ENCODE data around the gene LGR6. TPM values are rescaled to one million over a fixed set of nuclear protein-coding genes. Genes with fewer than 3 reads are reported as not detected.

Gene LGR6
- total RNA-seq, 1 experiment from 2014 or later, result 0.56 TPM

GRCh38 chr1:202263628-202264027, 70.0 kb downstream of the LGR6 start:
- no TSS peak for BruUV-seq (replicated peaks)
- no peak overlapping the region for H3K4me3 Mint-ChIP-seq (ENCODE audit: unreplicated experiment)
- H3K27ac Mint-ChIP-seq (ENCODE audit: low read depth, unreplicated experiment), result no peak overlapping the region
- H3K4me1 Mint-ChIP-seq (ENCODE audit: insufficient read depth, unreplicated experiment), result no peaks in the 10 kb centered on the region
- no peak for TF ChIP-seq CTCF (IDR thresholded peaks at IDR 0.05; ENCODE audit: unreplicated experiment)
- peaks cover 63% of the 10 kb centered on the region for H3K27me3 Mint-ChIP-seq (ENCODE audit: insufficient read depth, unreplicated experiment)
- CTCF ChIA-PET, result interaction anchor here (1.2 to 4.6 kb wide), 4 partner anchors 10 to 74 kb away, joined by 3 to 20 read pairs (median 7); no protein-coding TSS in a partner anchor
- POLR2A ChIA-PET, result interaction anchor here (0.6 to 1.5 kb wide), 3 partner anchors 11 to 71 kb away, joined by 3 read pairs; no protein-coding TSS in a partner anchor
- H3K36me3 Mint-ChIP-seq (ENCODE audit: insufficient read depth, unreplicated experiment), result no peaks in the 10 kb centered on the region
- DNase-seq (ENCODE audit: unreplicated experiment), result no peak
- H3K9me3 Mint-ChIP-seq (ENCODE audit: unreplicated experiment), result no peaks in the 10 kb centered on the region
- intact Hi-C loops (cut with micrococcal nuclease), result no loop called here

DNA sequence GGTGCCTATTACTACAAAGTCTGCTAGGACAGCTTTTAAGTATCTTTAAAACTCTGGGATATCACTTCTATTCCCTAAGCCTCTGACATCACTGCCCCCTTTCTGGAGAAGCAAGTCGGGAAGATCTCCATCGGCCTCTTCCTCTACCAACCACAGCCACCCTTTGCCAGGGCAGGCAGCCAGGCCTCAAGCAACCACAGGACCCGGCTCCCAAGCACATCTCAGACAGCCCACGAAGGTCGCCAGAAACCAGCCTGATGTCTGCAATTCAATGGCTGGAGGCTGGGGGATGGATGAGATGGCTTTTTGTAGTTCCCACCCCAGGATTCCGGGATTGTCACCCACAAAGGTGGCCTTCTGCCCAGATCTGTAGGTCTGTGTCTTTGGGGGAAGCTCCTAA, 70.7 kb downstream of the LGR6 start:
- peaks cover 57% of the 10 kb centered on the region for H3K27me3 Mint-ChIP-seq (ENCODE audit: insufficient read depth, unreplicated experiment)
- intact Hi-C loops (cut with micrococcal nuclease), result no loop called here
- no peak overlapping the region for H3K4me3 Mint-ChIP-seq (ENCODE audit: unreplicated experiment)
- H3K4me1 Mint-ChIP-seq (ENCODE audit: insufficient read depth, unreplicated experiment), result no peaks in the 10 kb centered on the region
- BruUV-seq (replicated peaks), result no TSS peak
- CTCF ChIA-PET, result interaction anchor here (0.7 to 4.6 kb wide), 7 partner anchors 10 to 282 kb away, joined by 3 to 20 read pairs (median 4); partner anchors contain the start of gene LGR6
- H3K27ac Mint-ChIP-seq (ENCODE audit: low read depth, unreplicated experiment), result no peak overlapping the region
- no peak for DNase-seq (ENCODE audit: unreplicated experiment)
- no peaks in the 10 kb centered on the region for H3K36me3 Mint-ChIP-seq (ENCODE audit: insufficient read depth, unreplicated experiment)
- H3K9me3 Mint-ChIP-seq (ENCODE audit: unreplicated experiment), result no peaks in the 10 kb centered on the region
- TF ChIP-seq CTCF (IDR thresholded peaks at IDR 0.05; ENCODE audit: unreplicated experiment), result no peak
- POLR2A ChIA-PET, result interaction anchor here (0.9 to 1.5 kb wide), 4 partner anchors 10 to 28 kb away, joined by 3 read pairs; no protein-coding TSS in a partner anchor

GRCh38 chr1:202264726-202265125, 71.1 kb downstream of the LGR6 start:
- Mint-ChIP-seq H3K4me1 (ENCODE audit: insufficient read depth, unreplicated experiment) (no peaks in the 10 kb centered on the region), H3K27ac (ENCODE audit: low read depth, unreplicated experiment) (no peak overlapping the region), H3K4me3 (ENCODE audit: unreplicated experiment) (no peak overlapping the region), H3K36me3 (ENCODE audit: insufficient read depth, unreplicated experiment) (no peaks in the 10 kb centered on the region), H3K9me3 (ENCODE audit: unreplicated experiment) (no peaks in the 10 kb centered on the region), H3K27me3 (ENCODE audit: insufficient read depth, unreplicated experiment) (peaks cover 52% of the 10 kb centered on the region)
- intact Hi-C loops (cut with micrococcal nuclease), result no loop called here
- TF ChIP-seq CTCF (IDR thresholded peaks at IDR 0.05; ENCODE audit: unreplicated experiment), result no peak
- BruUV-seq (replicated peaks), result no TSS peak
- no peak for DNase-seq (ENCODE audit: unreplicated experiment)
- ChIA-PET POLR2A (interaction anchor here (0.9 to 1.2 kb wide), 3 partner anchors 19 to 28 kb away, joined by 3 read pairs; no protein-coding TSS in a partner anchor), CTCF (interaction anchor here (0.7 to 4.6 kb wide), 8 partner anchors 9 to 283 kb away, joined by 3 to 20 read pairs (median 4); partner anchors contain the start of gene LGR6)

DNA sequence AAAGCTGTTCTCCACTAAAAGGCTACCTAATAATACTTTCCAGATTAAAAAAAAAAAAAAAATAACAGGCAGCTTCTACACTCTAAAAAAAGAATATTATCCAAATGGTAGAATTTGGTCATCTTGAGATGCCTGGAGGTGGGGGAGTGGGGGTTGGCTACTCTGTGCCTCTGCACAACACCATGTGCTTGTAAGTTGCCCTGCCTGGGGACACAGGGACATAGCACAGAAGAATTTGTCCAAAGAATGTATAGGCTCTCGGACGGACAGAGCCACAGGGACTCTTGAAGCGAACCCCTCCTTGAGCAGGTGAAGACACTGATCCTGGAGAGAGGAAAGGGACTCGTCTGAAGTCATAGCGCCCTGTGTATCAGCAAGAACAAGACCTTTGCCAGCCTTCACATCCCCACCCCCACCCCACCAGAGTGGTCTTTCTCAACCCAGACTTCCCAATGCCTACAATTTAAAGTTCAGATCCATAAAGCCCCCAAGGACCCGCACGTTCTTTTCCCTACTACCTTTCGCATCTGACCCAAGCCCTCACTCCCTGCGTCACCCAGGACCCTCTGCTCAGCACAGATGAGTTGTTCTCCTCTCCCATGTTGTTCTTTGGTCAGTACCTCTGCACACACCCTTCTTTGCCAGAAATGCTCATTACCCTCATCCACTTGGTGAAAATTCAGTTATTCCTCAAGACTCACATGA, 72.6 kb downstream of the LGR6 start:
- no peaks in the 10 kb centered on the region for H3K36me3 Mint-ChIP-seq (ENCODE audit: insufficient read depth, unreplicated experiment)
- no TSS peak for BruUV-seq (replicated peaks)
- peaks cover 44% of the 10 kb centered on the region for H3K27me3 Mint-ChIP-seq (ENCODE audit: insufficient read depth, unreplicated experiment)
- ChIA-PET POLR2A (interaction anchor here (0.5 kb wide), 1 partner anchor 87 kb away, joined by 3 read pairs; no protein-coding TSS in a partner anchor), CTCF (interaction anchor here (0.6 to 4.6 kb wide), 5 partner anchors 8 to 240 kb away, joined by 3 to 20 read pairs (median 4); no protein-coding TSS in a partner anchor)
- intact Hi-C loops (cut with micrococcal nuclease), result no loop called here
- H3K4me3 Mint-ChIP-seq (ENCODE audit: unreplicated experiment), result no peak overlapping the region
- TF ChIP-seq CTCF (IDR thresholded peaks at IDR 0.05; ENCODE audit: unreplicated experiment), result no peak
- DNase-seq (ENCODE audit: unreplicated experiment), result no peak
- no peaks in the 10 kb centered on the region for H3K9me3 Mint-ChIP-seq (ENCODE audit: unreplicated experiment)
- H3K4me1 Mint-ChIP-seq (ENCODE audit: insufficient read depth, unreplicated experiment), result no peaks in the 10 kb centered on the region
- H3K27ac Mint-ChIP-seq (ENCODE audit: low read depth, unreplicated experiment), result no peak overlapping the region

Data from MCF 10A (cell line).